Panc1 (cell line): Measurements from ENCODE around the gene MOB1B. TPM values are rescaled to one million over a fixed set of nuclear protein-coding genes. Genes with fewer than 3 reads are reported as not detected.

Experiments
- ATAC-seq: fragments of 200-7000 bp; cut with Tn5 transposase; 2 replicates; pipeline ENCODE4 v1.9.1; 2020; ENCODE audit warnings: mild to moderate bottlenecking, moderate library complexity
- BruUV-seq: library from RNA; stranded (reverse); fragments of 400-500 nt; replicated peaks from 2 replicates; lab custom pipeline; 2021; lab: Mats Ljungman, UMichigan
- CTCF ChIA-PET: fragments of 300-600 bp; sonication (Branson Sonifier 250); formaldehyde crosslinking; loops from one replicate; lab custom pipeline; 2022; ENCODE audit warnings: antibody characterized with exemption; lab: Charles Lee
- POLR2A ChIA-PET: fragments of 300-600 bp; sonication (Branson Sonifier 250); formaldehyde crosslinking; loops from one replicate; lab custom pipeline; 2022; ENCODE audit warnings: antibody characterized with exemption; lab: Charles Lee
- DNase-seq: peaks from one replicate; pipeline ENCODE4 v3.0.0-alpha.2; 2010; ENCODE audit warnings: low read depth, low spot score
- H3K27ac ChIP-seq: 2 replicates; pipeline ENCODE4 v1.5.1; 2011; ENCODE audit warnings: mild to moderate bottlenecking, low read length, inconsistent platforms
- H3K27me3 ChIP-seq: fragments of 200-500 bp; sonication (Bioruptor generic); 2 replicates; pipeline ENCODE4 v1.6.0; 2014; ENCODE audit warnings: low read length, inconsistent platforms; ENCODE audit not compliant: control insufficient read depth, insufficient read depth
- H3K36me3 ChIP-seq: fragments of 200-500 bp; sonication (Bioruptor generic); 2 replicates; pipeline ENCODE4 v1.5.1; 2014; ENCODE audit warnings: inconsistent platforms, mild to moderate bottlenecking, low read length, moderate library complexity; ENCODE audit not compliant: control insufficient read depth, insufficient read depth
- H3K4me1 ChIP-seq: 2 replicates; pipeline ENCODE4 v1.5.1; 2011; ENCODE audit warnings: inconsistent platforms, mild to moderate bottlenecking, low read length, moderate library complexity; ENCODE audit not compliant: control insufficient read depth, insufficient read depth
- H3K4me3 ChIP-seq, 2 experiments: 2 replicates each; pipeline ENCODE4 v1.5.1; 2011 to 2012; ENCODE audit warnings: low read depth in 2 of 2, low read length in 2 of 2, mild to moderate bottlenecking in 2 of 2, inconsistent platforms in 1 of 2, moderate library complexity in 1 of 2
- H3K9me3 ChIP-seq: fragments of 200-500 bp; sonication (Bioruptor generic); 2 replicates; pipeline ENCODE4 v1.5.1; 2014; ENCODE audit warnings: low read depth, mild to moderate bottlenecking, inconsistent platforms, low read length, moderate library complexity; ENCODE audit not compliant: control insufficient read depth, insufficient read depth
- POLR2AphosphoS5 ChIP-seq: IDR thresholded peaks from 2 replicates; pipeline ENCODE4 v1.6.1; 2012; ENCODE audit warnings: mild to moderate bottlenecking, low read depth, low read length, moderate library complexity
- SIN3A ChIP-seq: IDR thresholded peaks from 2 replicates; pipeline ENCODE4 v1.6.1; 2012; ENCODE audit warnings: low read depth, mild to moderate bottlenecking, low read length, moderate library complexity, borderline replicate concordance; ENCODE audit not compliant: insufficient read depth
- TCF7L2 ChIP-seq: IDR thresholded peaks from 2 replicates; pipeline ENCODE4 v1.6.1; 2011; ENCODE audit warnings: mild to moderate bottlenecking, low read depth, low read length, inconsistent platforms
- in situ Hi-C: cut with HindIII; loops from 2 replicates; pipeline ENCODE4 v1.10.0; 2016; ENCODE audit warnings: low sequenced_read_pairs, low pct_unique_long_range_greater_than_20kb
- intact Hi-C: fragments of 100-400 bp; cut with micrococcal nuclease; formaldehyde crosslinking; loops from one replicate; pipeline ENCODE4 v1.10.0; 2022; ENCODE audit not compliant: unreplicated experiment
- total RNA-seq: library from RNA; stranded (reverse); gene quantifications from one replicate; pipeline ENCODE4 v1.2.1, GENCODE V29; 2021; ENCODE audit not compliant: unreplicated experiment
- TF ChIP-seq, protein P1 (sequence below): fragments of 450-650 bp; IDR thresholded peaks from 2 replicates; pipeline ENCODE4 v1.5.1; 2017; ENCODE audit warnings: mild to moderate bottlenecking
- TF ChIP-seq, protein P2 (sequence below), 2 experiments: IDR thresholded peaks; 2 replicates each; pipeline ENCODE4 v1.6.1; 2011 to 2012; ENCODE audit warnings: low read depth in 2 of 2, control low read depth in 1 of 2, low read length in 1 of 2, mild to moderate bottlenecking in 1 of 2, moderate library complexity in 1 of 2; ENCODE audit not compliant: insufficient read depth in 1 of 2

The MOB1B gene
- total RNA-seq, 1 experiment from 2014 or later, result 20.1 TPM

DNA sequence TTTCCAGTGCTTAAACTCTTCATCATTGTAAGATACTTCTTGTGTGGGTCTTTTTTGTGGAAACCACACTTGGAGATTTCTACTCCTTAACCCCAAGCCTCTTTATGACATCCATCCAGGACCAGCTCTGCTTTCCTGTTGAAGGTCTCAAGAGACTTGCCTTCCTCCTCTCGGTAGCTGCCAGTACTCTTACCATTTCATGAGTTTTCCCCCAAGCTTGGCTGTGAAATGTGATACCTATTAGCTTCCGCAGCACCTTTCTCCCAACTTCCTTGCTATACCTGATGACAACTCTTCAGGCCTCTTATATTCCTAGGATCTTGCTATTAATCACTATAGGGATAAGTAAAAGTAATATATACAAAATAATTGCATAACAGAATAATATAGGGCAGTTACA is 89.4 kb downstream of the MOB1B start:
- intact Hi-C loops (no loop called here), in situ Hi-C loops (no loop called here)
- Histone ChIP-seq H3K9me3 (no peaks in the 10 kb centered on the region), H3K27me3 (no peaks in the 10 kb centered on the region), H3K27ac (no peak overlapping the region), H3K36me3 (no peaks in the 10 kb centered on the region; the same call in 1 of the 2 replicates), H3K4me1 (no peaks in the 10 kb centered on the region), H3K4me3 (no peak overlapping the region)
- BruUV-seq, result no TSS peak
- no peak for ATAC-seq
- CTCF ChIA-PET, result no interaction called here
- TF ChIP-seq SIN3A, result no peak
- TF ChIP-seq, protein P1, sequence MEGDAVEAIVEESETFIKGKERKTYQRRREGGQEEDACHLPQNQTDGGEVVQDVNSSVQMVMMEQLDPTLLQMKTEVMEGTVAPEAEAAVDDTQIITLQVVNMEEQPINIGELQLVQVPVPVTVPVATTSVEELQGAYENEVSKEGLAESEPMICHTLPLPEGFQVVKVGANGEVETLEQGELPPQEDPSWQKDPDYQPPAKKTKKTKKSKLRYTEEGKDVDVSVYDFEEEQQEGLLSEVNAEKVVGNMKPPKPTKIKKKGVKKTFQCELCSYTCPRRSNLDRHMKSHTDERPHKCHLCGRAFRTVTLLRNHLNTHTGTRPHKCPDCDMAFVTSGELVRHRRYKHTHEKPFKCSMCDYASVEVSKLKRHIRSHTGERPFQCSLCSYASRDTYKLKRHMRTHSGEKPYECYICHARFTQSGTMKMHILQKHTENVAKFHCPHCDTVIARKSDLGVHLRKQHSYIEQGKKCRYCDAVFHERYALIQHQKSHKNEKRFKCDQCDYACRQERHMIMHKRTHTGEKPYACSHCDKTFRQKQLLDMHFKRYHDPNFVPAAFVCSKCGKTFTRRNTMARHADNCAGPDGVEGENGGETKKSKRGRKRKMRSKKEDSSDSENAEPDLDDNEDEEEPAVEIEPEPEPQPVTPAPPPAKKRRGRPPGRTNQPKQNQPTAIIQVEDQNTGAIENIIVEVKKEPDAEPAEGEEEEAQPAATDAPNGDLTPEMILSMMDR, result no peak
- TF ChIP-seq, protein P2, sequence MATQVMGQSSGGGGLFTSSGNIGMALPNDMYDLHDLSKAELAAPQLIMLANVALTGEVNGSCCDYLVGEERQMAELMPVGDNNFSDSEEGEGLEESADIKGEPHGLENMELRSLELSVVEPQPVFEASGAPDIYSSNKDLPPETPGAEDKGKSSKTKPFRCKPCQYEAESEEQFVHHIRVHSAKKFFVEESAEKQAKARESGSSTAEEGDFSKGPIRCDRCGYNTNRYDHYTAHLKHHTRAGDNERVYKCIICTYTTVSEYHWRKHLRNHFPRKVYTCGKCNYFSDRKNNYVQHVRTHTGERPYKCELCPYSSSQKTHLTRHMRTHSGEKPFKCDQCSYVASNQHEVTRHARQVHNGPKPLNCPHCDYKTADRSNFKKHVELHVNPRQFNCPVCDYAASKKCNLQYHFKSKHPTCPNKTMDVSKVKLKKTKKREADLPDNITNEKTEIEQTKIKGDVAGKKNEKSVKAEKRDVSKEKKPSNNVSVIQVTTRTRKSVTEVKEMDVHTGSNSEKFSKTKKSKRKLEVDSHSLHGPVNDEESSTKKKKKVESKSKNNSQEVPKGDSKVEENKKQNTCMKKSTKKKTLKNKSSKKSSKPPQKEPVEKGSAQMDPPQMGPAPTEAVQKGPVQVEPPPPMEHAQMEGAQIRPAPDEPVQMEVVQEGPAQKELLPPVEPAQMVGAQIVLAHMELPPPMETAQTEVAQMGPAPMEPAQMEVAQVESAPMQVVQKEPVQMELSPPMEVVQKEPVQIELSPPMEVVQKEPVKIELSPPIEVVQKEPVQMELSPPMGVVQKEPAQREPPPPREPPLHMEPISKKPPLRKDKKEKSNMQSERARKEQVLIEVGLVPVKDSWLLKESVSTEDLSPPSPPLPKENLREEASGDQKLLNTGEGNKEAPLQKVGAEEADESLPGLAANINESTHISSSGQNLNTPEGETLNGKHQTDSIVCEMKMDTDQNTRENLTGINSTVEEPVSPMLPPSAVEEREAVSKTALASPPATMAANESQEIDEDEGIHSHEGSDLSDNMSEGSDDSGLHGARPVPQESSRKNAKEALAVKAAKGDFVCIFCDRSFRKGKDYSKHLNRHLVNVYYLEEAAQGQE (IDR thresholded peaks at IDR 0.05; ENCODE audit: insufficient read depth in 1 of 2, low read depth in 2 of 2, low read length in 1 of 2), result no peak
- no peak for TF ChIP-seq POLR2AphosphoS5
- no peak for TF ChIP-seq TCF7L2
- POLR2A ChIA-PET, result no interaction called here
- DNase-seq, result no peak

DNA sequence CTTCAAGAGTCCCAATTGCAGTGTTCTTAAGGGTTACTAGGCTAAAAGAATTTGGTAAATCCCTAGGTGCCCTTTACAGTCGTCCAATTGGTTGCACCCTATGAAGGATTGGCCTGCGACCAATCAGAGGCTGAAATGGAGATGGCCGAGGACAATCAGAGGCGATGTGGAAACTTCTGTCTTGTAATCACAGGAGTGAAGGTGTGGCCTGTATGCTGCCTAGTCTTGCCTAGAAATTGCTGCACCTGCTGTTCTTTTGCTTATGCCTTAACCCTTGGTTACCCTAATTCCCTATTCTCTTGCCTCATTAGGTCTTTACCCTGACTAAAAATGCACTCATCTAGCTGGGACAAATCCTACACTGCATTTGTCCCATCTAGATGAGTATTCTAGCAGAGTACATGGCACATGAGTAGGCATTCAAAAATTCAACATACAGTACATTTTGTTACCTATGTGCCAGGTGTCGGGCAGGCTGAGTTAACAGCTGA is 90.3 kb downstream of the MOB1B start:
- H3K27ac ChIP-seq, result peak overlapping the region; percentile 89
- in situ Hi-C loops, result no loop called here
- no peak for TF ChIP-seq TCF7L2
- no peak for TF ChIP-seq SIN3A
- no peak for TF ChIP-seq POLR2AphosphoS5
- TF ChIP-seq, protein P2 (IDR thresholded peaks at IDR 0.05; ENCODE audit: insufficient read depth in 1 of 2, low read depth in 2 of 2, low read length in 1 of 2), result no peak
- TF ChIP-seq, protein P1, result no peak
- H3K4me3 ChIP-seq, result peak overlapping the region; percentile 87 to 88
- no peak for ATAC-seq
- CTCF ChIA-PET, result interaction anchor here (0.6 kb wide), 1 partner anchor 107 kb away, joined by 3 read pairs; no protein-coding TSS in a partner anchor
- no peaks in the 10 kb centered on the region for H3K27me3 ChIP-seq
- H3K36me3 ChIP-seq, result no peaks in the 10 kb centered on the region; the same call in 1 of the 2 replicates
- intact Hi-C loops, result no loop called here
- no TSS peak for BruUV-seq
- POLR2A ChIA-PET, result no interaction called here
- no peaks in the 10 kb centered on the region for H3K9me3 ChIP-seq
- no peak for DNase-seq
- no peaks in the 10 kb centered on the region for H3K4me1 ChIP-seq
